HG03045 (cell line): ENCODE data around the gene ARMC3.
"Not testable (repeated sequence)": the region's sequence is repeated elsewhere in the genome, so short reads cannot be mapped to it uniquely, and the experiment has no call there.

ENCODE experiments used
- ATAC-seq: cut with Tn5 transposase; IDR thresholded peaks from one replicate; pipeline ENCODE4 v1.9.1; 2021; ENCODE audit warnings: mild to moderate bottlenecking, moderate library complexity; ENCODE audit not compliant: unreplicated experiment

Gene ARMC3, protein sequence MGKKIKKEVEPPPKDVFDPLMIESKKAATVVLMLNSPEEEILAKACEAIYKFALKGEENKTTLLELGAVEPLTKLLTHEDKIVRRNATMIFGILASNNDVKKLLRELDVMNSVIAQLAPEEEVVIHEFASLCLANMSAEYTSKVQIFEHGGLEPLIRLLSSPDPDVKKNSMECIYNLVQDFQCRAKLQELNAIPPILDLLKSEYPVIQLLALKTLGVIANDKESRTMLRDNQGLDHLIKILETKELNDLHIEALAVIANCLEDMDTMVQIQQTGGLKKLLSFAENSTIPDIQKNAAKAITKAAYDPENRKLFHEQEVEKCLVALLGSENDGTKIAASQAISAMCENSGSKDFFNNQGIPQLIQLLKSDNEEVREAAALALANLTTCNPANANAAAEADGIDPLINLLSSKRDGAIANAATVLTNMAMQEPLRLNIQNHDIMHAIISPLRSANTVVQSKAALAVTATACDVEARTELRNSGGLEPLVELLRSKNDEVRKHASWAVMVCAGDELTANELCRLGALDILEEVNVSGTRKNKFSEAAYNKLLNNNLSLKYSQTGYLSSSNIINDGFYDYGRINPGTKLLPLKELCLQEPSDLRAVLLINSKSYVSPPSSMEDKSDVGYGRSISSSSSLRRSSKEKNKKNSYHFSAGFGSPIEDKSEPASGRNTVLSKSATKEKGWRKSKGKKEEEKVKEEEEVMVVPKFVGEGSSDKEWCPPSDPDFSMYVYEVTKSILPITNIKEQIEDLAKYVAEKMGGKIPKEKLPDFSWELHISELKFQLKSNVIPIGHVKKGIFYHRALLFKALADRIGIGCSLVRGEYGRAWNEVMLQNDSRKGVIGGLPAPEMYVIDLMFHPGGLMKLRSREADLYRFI

DNA sequence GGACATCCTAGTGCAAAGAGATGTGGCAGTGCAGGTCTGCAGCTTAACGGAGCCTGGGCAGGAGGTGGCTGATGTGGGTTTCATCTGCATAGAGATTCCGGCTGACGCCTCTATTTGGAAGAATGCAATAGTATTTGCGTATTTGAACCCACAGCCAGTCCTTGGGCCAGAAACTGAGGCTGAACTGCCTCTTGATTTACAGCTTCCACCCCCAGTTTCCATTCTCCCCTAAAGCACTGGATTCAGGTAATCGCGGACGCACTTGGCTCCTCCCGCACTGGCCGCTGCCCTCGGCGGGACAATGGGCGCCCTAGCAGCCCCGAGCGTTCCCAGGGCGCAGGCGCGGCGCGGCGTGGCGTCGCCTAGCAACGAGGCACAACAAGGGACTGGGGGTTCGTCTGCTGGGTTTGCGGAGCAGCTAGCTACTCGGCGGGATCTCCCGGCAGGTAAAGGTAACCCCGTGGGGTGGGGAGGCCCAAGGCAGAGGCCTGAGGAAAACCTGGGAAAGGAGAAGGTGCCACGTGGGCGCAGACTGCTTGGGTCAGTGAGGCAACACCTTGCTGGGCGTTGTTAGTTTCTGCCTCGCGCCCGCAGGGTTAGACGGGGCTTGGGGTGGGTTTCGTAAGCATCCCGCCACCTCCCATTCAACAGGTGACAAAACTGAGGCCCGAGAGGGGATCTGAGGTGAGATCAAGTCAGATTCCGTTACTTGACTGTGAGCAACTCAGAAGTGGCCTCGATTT lies at the start of gene ARMC3:
TSS of gene ARMC3 (plus strand) at position 393 of the 743 bp plus-strand sequence. CDS start 3,944 bp downstream, outside the sequence.
- ATAC-seq = peak; percentile 87

DNA sequence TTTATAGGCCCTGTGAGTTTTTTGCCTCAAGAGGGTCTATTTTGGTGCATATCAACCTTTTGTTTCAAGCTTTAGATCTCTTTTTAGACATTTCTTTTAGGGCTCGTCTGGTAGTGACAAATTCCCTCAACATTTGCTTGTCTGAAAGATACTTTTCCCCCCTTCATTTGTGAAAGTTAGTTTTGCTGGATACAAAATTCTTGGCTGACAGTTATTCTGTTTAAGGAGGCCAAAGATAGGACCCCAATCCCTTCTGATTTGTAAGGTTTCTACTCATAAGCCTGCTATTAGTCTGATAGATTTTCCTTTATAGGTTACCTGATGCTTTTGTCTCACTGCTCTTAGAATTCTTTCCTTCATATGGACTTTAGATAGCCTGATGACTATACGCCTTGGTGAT lies 36.1 kb upstream of the ARMC3 start:
- no peak for ATAC-seq

DNA sequence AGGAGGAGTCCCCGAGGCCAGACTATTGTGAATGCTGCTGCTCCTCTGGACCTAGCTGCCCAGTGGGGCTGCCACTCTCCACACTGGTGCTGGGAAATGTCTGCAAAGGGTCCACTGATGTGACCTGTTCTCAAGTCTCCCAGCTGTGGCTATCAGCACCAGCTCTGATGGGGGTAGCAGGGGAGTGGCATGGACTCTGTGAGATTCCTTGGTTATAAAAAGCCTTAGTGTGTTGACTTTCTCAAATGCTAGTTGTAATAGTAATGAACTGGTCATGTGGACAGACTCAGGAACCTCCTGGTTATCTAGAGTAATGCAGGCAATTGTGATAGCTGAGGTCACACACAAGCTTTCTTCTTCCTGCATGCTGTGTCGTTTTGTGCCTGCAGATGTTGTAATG lies 34.1 kb upstream of the ARMC3 start:
- ATAC-seq = no peak

DNA sequence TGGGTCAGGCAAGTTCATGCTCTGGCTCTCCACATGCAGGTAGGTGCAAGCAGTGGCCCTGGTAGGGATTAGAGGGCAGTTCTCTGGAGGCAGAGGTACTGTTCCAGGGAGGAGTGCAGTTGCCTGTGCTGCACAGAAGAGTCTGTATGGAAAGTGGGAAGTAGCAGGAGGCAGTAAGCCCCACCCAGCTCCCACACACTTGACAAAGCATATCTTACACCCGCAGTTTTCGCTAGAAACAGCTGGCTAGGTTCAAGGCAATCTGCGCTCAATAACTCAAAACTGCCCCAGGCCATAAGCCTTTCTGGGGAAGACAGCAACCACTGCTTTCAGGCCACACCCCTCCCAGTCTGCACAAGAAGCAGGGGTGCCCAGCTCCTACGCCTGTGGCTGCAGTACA lies 33.1 kb upstream of the ARMC3 start:
- no peak for ATAC-seq

DNA sequence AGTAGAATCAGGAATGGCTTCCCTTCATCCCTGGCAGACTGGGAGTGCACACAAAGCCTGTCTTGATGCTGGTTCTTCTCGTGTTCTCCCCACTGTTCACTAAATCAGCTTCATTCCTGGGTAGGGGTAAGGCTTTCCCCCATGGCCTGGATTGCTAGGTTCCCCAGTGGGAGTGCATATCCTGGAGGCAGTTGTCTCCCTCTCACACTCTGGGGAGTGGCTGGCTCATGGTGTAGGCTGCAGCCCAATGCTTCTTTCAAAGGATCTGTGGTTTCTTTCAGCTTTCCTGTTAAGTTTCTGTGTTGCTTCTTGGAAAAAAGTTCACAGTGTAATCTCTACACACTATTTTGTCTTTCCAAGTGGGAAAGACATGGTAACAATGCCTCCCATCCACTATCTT lies 32.6 kb upstream of the ARMC3 start:
- ATAC-seq = no peak

DNA sequence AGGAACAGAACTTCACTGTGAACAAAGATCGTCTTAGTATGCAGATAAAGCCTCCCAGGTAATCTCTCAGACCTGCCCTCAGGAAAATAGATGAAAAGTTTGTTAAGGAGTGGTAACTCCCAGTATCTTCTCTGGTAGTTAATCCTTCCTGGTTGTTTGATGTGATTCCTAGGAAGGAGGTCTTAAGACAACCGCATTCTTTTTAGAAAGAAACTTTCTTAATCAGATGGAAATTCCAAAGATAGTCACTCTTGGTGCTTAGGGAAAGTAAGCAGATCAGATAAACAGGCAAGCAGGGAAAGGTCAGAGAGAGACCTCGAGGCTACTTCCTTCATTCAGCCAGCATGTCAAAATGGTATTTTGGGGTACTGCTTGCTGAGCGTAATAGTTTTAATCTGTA lies 30.5 kb upstream of the ARMC3 start:
- ATAC-seq = no peak

DNA sequence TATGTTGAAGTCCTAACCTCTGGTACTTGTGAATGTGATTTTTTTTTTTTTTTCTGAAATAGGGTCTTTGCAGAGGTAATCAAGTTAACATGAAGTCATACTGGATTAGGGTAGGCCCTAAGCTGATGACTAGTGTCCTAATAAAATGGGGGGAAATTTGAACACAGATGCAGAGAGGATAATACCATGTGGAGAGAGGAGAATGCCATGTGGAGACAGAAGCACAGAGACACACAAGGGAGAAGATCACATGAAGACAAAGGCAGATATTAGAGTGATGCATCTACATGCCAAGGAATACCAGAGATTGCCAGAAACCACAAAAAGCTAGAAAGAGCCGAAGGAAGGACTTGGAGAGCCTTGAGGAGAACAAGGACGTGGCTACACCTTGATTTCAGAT lies 28.5 kb upstream of the ARMC3 start:
- no peak for ATAC-seq

DNA sequence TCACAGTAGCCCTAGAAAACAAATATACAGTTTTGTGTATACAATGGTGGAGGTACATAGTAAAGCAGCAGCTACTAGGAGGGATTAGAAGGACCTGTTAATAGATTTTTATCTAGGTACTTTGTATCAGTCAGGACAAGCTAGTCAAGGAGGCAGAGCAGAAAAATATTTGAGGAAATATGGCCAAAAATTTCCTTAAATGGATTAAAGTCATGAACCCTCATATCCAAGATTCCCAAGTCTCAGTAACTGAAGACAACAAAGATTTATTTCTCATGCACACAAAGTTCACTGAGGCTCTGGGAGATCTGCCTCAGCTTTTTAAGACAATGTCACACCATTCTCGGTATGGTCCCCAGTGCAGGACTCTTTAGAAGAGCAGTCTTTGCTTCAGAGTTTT lies 28.1 kb upstream of the ARMC3 start:
- no peak for ATAC-seq

DNA sequence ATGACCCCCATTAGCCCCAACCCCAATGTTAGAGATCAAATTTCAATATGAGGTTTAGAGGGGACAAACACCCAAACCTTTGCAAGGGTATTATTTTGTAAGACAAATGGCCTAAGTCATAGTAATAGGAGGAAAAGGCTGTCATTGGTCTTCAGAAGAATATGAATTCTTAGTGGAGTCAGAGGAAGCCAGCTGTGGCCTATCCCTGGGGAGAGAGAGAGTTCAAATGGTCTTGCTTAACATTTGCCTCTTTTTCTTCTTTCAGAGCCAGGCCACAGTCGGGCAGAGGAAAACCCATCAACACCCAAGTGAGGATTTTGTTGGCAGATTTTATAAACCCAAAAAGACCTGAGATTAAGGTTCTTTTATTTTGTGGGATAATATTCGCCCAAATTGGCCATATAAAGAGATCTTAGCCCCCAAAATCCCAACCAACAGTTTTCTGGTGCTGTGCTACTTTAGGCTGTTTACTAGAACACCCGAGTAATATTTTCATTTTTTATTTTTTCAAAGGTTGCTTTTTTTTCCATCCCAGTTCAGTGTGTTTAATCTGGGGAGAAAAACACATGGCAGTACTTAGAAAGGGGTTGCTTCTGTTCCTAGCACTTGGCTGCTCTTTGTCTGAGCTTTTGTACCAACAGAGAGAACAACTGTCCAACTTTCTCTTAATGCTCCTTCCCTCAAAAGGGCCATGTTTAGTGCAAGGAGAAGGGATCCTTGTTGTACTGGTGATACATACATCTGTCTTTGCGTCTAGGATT lies 26.8 kb upstream of the ARMC3 start:
- ATAC-seq = no peak

DNA sequence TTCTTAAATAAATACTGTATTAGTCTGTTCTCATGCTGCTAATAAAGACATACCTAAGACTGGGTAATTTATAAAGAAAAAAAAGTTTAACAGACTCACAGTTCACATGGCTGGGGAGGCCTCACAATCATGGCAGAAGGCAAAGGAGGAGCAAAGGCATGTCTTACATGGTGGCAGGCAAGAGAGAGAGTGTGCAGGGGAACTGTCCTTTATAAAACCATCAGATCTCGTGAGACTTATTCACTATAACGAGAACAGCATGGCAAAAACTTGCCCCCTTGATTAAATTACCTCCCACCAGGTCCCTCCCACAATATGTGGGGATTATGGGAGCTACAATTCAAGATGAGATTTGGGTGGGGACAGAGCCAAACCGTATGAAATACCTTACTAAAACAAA lies 25.7 kb upstream of the ARMC3 start:
- not testable (repeated sequence) for ATAC-seq

DNA sequence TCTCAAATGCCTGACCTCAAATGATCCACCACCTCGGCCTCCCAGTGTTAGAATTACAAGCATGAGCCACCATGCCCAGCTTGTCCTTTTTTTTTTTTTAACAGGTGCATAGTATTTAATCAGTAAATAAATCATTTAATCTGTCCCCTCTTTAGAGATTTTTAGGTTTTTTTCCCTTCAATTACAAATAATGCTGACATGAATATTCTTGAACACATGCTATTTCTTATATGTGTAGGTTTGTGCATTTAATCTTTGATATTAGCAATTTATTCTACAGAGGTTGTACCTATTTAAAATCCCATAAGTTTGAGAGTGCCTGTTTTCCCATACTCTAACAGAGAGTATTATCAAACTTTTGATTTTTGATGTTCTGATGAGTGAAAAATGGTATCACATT lies 24.2 kb upstream of the ARMC3 start:
- no peak for ATAC-seq

DNA sequence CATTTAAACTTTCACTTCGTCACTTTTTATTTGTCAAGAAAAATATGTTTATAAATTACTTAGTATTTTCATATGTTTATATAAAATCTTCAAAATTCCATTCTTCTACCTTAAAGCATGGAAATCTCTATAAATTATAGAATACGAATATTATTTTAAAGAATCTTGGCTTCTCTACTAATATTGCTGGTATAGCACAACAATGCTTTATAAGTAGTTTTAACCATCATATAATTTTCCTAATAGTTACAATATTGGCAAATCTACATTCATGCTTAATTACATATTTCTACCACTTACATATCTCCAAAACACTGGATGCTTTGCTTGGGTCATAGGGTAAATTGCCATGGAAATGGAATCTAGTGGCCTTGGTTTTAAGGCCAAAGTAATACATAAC lies 21.1 kb upstream of the ARMC3 start:
- no peak for ATAC-seq

DNA sequence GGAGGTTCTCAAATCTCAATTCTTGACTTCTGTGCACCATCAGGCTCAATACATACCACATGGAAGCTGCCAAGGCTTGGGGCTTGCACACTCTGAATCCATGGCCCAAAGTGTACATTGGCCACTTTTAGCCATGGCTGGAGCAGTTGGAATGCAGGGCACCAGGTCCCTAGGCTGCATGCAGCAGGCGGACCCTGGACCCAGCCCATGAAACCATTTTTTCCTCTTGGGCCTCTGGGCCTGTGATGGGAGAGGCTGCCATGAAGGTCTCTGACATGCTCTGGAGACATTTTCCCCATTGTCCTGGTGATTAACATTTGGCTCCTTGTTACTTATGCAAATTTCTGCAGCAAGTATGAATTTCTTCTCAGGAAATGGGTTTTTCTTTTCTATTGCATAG lies 19.0 kb upstream of the ARMC3 start:
- no peak for ATAC-seq

DNA sequence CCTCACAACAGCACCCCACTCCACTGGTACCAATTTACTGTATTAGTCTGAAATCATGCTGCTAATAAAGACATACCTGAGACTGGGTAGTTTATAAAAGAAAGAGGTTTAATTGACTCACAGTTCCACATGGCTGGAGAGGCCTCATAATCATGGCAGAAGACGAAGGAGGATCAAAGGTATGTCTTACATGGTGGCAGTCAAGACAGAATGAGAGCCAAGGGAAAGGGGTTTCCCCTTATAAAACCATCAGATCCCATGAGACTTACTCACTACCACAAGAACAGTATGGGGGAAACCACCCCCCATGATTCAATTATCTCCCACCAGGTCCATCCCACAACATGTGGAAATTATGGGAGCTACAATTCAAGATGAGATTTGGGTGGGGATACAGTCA lies 18.2 kb upstream of the ARMC3 start:
- ATAC-seq = not testable (repeated sequence)

DNA sequence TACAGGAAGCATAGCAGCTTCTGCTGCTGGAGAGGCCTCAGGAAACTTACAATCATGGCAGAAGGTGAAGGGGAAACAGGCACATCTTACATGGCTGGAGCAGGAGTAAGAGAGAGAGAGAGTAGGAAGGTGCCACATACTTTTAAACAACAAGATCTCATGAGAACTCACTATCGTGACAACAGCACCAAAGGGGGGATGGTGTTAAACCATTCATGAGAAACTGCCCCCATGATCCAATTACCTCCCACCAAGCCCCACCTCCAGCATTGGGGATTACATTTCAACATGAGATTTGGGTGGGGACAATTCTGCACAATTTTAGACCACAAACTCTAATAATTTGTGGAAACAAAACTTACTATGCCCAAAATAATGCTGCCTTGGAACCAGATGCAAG lies 16.8 kb upstream of the ARMC3 start:
- no peak for ATAC-seq

DNA sequence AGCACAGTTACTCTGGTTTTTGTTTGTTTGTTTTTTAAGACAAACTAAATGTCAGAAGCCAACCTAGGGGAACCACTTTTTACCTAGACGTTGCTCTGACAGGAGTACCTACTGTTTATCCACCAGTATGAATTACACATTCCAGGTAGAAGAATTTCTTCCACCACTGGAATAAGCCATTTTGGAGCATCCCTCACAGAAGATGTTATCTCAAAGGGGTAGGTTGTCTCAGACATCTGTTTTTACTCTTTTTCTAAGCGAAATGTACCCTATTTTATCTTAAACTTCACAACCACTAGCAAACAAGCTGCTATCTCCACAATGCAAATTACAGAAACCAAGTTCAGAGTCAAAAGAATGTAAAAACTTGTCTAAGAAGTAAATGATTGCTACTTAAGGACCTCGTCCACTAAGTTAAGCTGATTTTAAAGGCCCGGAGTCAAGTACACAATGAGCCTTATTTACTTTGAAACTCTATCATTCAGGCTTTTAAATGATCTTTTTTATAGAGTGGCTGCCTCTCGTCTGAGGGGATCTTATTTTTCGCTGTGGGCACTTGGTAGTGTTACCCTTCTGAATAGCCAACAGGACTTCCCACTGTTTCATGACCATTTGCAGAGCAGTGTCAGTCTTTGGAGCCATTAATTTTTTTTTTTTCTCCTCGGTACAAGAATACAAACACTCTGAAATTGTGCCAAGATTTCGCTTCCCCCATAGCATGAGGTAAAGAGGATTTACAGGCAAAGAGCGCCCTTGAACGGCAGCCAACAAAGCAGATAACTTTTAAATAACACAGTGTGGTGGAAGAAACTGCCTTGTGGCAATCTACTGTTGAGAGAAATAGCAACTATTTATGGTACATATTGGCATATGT lies 15.7 kb upstream of the ARMC3 start:
- ATAC-seq = no peak

DNA sequence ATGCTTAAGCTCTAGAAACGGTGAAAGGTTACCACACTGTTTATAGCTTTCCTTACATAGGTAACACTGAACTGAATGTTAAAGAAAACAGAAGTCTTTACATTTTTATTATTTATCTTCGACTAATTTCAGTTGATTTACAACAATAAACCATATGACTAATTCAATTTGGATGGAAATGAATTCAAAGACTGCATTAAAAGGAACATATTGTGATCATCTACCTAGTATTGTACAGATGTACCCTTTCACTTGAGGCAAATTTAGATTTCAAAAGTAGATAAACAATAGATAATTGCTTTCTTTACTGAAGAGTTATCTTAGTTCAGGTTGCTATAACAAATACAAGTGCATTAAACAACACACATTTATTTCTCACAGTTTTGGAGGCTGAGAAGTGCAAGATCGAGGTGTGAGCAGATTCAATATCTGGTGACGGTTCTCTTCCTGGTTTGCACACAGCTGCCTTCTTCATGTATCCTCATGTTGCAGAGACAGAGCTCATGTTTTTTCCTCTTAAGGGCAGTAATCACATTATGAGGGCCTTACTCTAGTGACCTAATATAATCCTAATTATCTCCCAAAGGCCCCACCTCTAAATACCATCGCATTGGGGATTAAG lies 15.0 kb upstream of the ARMC3 start:
- ATAC-seq = no peak

DNA sequence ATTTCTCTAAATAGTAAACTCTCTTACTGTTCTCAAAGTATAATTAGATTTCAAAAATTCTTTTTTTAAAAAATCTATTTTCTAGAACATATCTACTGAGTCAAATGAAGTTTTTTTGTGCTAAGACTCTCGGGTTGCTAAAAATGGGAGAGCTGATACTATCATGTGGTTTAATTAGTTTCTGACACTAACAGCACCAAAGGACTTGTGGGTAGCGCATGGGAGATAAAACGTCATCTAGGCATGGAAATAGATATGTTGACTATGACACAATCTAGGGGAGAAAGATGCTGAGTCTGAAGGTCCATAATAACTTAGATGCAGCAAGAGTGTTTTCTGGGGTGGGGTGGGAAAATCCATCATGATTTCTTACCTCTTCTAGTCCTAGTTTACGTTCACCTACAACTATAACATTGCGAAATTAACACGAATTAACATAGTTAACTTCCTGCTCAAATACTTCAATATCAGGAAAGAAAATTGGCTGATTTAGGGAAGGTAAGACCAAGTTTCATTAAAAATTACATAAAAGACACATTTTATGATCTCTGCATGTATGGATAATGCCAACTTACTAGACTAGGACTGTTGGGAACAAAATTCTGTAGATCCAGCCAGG lies 14.3 kb upstream of the ARMC3 start:
- no peak for ATAC-seq

DNA sequence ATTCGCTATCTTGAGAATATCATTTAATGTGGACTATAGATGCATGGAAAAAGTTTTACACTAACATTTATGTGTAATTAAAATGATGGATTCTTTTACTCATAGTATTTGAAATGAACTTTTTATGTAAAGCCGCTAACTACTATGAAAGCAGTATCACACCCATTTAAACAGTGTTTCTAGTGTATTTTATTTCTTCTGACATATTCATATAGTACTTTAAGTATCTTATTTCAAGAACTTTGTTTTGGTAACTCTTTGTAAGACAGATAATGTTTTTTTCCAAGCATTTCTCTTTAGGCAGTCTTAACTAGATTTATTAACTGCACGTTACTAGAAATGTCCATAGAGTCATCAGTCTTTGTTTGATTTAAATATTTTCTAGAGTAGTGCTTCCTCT lies 12.5 kb upstream of the ARMC3 start:
- no peak for ATAC-seq
